HG03565 (cell line): Measurements from ENCODE around the gene PPIA.
A peak's percentile ranks its signal among the peaks of the same experiment; 100 is the strongest.
"Not testable (repeated sequence)": the region's sequence is repeated elsewhere in the genome, so short reads cannot be mapped to it uniquely, and the experiment has no call there.

Experiments
- ATAC-seq: cut with Tn5 transposase; IDR thresholded peaks from one replicate; pipeline ENCODE4 v1.9.1; 2021; ENCODE audit warnings: mild to moderate bottlenecking, moderate library complexity; ENCODE audit not compliant: unreplicated experiment

The PPIA gene

DNA sequence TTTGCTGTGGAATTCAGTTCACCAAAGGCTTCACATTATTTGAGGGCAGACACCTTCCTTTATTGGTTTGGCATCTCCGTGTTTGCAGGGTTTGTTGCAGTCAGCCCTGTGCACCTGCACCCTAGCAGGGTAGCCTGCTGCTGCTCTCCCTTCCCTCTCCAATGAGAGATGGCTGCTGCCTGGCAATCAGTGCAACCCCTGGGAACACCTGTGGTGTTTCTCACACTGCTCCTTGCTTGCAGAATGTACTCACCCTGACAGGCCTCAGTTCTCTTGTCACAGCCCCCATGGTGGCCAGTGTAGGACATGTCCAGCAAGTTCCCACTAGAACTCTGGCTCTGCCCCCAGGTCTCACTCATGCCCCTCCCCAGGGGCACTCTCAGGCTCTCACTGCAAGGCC lies 12.1 kb upstream of the PPIA start:
- ATAC-seq, result no peak

DNA sequence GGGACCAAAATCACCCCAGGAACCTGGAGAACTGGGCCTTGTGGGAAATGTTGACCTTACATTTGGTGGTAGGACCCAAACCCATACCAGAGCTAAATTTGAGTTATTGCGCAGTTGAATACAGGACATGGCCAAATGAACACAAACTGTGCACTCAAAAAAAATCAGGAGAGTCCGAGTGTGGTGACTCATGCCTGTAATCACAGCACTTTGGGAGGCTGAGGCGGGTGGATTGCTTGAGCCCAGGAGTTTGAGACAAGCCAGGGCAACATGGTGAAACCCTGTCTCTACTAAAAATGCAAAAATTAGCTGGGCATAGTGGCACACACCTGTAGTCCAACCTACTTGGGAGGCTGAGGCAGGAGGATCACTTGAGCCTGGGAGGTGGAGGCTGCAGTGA lies 11.3 kb upstream of the PPIA start:
- not testable (repeated sequence) for ATAC-seq

GRCh38 chr7:44787041-44787440 lies 9.4 kb upstream of the PPIA start:
- ATAC-seq, result no peak

GRCh38 chr7:44787762-44788161 lies 8.7 kb upstream of the PPIA start:
- ATAC-seq, result no peak

GRCh38 chr7:44789990-44790389 lies 6.5 kb upstream of the PPIA start:
- no peak for ATAC-seq

DNA sequence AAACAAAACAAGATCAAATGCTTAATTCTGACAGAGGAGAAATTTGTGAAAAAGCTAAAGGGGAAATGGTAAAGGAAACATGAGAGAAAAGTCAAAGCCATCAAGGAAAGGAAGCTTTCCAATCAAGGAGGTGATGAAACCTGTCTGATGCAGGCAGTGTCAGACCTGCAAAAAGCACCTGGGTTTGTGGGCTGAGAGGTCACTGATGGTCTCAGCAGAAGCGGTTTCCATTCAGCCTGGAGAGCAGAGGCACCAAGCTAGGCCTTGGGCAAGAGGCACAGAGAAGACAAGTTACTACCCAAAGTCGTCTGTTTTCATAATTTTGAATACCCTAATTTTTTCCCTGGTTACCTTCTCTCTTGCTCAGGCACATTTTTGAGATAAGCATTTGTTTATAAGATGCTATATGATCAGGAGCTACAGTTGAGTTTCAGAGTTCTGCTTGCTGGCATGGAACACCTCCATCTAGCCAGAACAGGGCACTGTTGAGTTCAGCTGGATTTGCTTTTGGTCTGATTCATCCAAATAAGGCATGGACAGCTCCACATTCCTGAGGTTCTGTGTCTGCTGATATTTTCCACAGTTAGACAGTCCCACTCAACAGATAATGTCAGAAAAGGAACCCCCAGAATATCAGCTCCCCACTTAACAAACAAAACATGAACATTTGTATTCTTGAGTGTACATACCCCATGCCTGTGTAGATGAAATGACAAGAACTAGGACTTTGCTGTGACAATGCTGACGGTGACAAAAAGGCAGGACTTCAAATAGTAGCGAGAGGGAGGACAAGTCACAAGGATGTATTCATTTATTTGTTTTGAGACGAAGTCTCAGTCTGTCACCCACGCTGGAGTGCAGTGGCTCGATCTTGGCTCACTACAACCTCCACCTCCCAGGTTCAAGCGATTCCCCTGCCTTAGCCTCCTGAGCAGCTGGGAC lies 4.9 kb upstream of the PPIA start:
- ATAC-seq, result no peak

GRCh38 chr7:44793919-44794318 lies 2.6 kb upstream of the PPIA start:
- no peak for ATAC-seq

GRCh38 chr7:44794331-44794730 lies 2.1 kb upstream of the PPIA start:
- ATAC-seq, result no peak

DNA sequence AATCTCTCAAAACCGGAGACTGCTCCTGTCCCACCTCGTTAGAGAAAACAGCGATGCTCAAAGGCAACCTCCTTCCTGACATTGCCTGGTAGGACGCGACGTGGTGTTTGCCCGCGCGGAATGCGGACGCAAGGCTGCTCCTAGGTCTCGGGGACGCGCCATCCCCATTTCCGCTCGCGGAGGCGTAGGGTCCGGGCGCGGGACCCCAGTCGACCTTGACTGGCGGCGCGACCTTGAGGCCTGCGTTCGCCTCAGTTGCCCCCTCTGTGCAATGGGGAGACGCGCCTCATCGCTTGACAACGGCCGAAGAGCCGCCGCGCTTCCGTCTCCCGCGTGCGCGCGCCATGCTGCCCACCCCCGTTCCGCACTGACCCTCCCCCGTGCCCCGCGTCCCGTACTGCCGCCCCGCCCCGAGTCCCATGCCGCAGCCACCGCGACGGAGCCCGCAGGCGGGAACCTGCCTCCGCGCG lies 412 bp upstream of the PPIA start:
- ATAC-seq, result peak; percentile 18

DNA sequence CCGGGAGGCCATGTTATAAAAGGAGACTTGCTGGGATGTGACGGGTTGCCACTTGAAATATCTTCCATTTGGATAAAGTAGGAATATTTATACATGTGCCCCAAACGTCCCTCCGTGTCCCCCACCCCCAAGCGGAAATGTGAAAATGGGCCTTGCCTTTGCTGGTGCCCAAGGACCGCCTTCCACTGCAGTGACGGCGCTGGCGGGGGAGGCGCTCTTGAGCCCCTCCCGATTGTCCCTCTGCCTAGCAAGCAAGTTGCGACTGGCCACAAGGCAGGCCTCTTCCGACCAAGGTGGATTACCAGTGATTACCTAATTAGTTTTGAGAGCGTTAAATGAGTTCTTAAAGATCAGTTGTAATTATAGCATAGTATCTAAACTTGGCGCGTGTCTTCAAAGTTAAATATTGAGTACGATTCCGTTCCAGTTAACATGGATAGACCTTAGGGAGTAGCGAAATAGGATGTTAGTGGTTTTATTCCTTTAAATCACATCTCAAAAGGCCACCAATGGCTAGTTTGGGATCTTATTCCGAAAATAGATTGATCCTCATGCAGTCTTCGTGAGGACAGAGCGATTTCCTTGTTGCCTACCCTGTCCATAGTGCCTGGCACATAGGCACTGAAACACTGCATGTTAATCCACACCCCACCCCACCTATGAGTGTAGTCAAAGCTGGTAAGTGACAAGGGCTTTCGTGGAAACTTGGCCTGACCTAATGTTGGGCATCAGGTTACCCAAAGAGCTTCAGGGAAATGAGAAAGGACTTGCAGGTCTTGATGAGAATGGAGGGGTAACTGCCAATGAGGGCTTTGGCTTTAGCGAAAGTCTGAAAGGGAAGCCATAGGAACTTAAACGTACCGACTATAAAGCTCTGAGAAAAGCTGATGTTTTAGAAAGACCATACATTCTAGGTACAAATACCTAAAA lies 1.1 kb downstream of the PPIA start:
- ATAC-seq, result peak; percentile 36

DNA sequence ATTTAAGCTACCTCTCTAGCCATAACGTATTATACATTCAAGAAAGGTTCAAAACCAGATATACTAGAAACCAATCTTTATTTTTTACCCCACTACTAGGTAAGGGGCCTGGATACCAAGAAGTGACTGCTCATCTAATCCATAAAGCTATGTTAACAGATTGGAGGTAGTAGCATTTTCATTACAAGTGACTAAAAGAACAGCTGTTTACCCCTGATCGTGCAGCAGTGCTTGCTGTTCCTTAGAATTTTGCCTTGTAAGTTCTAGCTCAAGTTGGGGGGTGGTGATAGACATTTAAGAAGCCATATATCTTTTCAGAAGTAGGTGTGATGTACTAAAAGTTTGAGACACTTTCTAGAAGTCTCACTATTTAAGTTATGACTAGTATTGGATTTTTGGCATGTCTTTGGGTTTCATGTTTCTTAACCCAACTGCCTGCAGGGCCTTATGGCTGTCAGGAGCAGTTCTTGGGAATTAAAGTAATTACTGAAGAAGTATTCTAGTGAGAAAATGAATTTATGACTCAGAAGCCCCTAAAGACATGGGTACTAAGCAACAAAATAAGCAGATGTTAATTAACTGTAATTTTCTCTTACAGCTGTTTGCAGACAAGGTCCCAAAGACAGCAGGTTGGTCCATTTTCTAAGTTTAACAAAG lies 2.3 kb downstream of the PPIA start:
- ATAC-seq, result no peak

- ATAC-seq, result no peak
Measured at GRCh38 chr7:44799939-44800338, 3.5 kb downstream of the PPIA start.

DNA sequence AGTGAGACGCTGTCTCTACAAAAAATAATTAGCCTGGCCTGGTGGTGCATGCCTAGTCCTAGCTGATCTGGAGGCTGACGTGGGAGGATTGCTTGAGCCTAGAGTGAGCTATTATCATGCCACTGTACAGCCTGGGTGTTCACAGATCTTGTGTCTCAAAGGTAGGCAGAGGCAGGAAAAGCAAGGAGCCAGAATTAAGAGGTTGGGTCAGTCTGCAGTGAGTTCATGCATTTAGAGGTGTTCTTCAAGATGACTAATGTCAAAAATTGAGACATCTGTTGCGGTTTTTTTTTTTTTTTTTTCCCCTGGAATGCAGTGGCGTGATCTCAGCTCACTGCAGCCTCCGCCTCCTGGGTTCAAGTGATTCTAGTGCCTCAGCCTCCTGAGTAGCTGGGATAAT lies 5.4 kb downstream of the PPIA start:
- no peak for ATAC-seq

GRCh38 chr7:44802418-44803025 lies 6.0 kb downstream of the PPIA start:
- ATAC-seq, result no peak

- ATAC-seq, result not testable (repeated sequence)
Measured at GRCh38 chr7:44803828-44804519, 7.5 kb downstream of the PPIA start.

GRCh38 chr7:44805950-44806349 lies 9.5 kb downstream of the PPIA start:
- ATAC-seq, result no peak

DNA sequence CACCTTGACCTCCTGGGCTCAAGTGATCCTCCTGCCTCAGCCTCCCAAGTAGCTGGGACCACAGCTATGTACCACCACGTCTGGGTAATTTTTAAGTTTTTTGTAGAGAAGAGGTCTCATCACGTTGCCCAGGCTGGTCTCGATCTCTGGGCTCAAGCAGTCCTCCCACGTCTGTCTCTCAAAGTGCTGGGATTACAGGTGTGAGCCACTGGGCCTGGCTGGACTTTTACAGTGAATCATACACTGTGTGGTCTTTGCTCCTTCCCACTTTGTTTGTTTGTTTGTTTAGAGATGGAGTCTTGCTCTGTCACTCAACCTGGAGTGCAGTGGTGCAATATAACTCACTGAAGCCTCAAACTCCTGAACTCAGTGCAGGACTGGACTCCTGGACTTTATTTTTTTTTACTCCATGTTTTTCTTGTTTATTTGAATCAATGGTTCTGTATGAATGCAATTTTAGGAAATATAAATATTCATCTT lies 12.5 kb downstream of the PPIA start:
- no peak for ATAC-seq

- ATAC-seq, result no peak
Measured at GRCh38 chr7:44811093-44811492, 14.6 kb downstream of the PPIA start.

DNA sequence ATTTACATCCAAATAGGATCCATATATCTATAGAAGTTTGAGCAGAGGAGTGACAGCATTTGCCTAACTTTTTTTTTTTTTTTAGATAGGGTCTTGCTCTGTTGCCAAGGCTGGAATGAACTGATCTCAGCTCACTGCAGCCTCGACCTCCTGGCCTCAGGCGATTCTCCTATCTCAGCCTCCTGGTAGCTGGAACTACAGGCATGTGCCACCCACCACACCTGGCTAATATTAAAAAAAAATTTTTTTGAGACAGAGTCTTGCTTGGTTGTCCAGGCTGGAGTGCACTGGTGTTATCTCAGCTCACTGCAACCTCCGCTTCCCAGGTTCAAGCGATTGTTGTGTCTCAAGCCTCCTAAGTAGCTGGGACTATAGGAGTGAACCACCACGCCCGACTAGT lies 15.1 kb downstream of the PPIA start:
- ATAC-seq, result no peak

GRCh38 chr7:44814919-44815318 lies 18.4 kb downstream of the PPIA start:
- no peak for ATAC-seq
